ENCODE measurements around the gene EEF1G. TPM values are rescaled to one million over a fixed set of nuclear protein-coding genes. Genes with fewer than 3 reads are reported as not detected.

EEF1G gene
- total RNA-seq, 1 experiment from 2014 or later, result 2,008 TPM

- Histone ChIP-seq H3K79me2 (ENCODE audit: low read depth) (peaks cover 20% of the 10 kb centered on the region), H3F3A (ENCODE audit: insufficient read depth, low read depth) (peaks cover 51% of the 10 kb centered on the region), H3K4me3 (no peak overlapping the region), H3K27me3 (ENCODE audit: insufficient read depth, low read depth) (no peaks in the 10 kb centered on the region), H3K9me3 (ENCODE audit: insufficient read depth, low read depth) (no peaks in the 10 kb centered on the region), H3K36me3 (ENCODE audit: low read depth) (peaks cover 13% of the 10 kb centered on the region; the same call in 1 of the 2 replicates), H4K20me1 (ENCODE audit: insufficient read depth) (no peaks in the 10 kb centered on the region; the same call in 1 of the 2 replicates), H3K4me1 (replicated peaks; ENCODE audit: insufficient read depth) (peaks cover 23% of the 10 kb centered on the region), H3K4me2 (no peak overlapping the region), H3K9me2 (ENCODE audit: insufficient read depth) (no peaks in the 10 kb centered on the region), H2AFZ (no peak overlapping the region), H3K27ac (peak overlapping the region; percentile 19)
- ChIA-PET CTCF (no interaction called here), POLR2A (ENCODE audit: unreplicated experiment) (no interaction called here)
- intact Hi-C loops (cut with micrococcal nuclease; ENCODE audit: unreplicated experiment), result no loop called here
- TF ChIP-seq EZH2 (IDR thresholded peaks at IDR 0.05; ENCODE audit: low read depth), result no peak
- TF ChIP-seq CTCF (conservative IDR thresholded peaks at IDR 0.05), result no peak
- no TSS peak for BruUV-seq (replicated peaks)
- peak in 1 of 2 experiments; percentile 88 for DNase-seq
Measured at GRCh38 chr11:62579252-62579651, 5.6 kb upstream of the EEF1G start.

- H3K27ac ChIP-seq, result 0 out of 2 replicates have a peak overlapping the region, but pooled peaks have one; percentile 19
- ChIA-PET POLR2A (ENCODE audit: unreplicated experiment) (no interaction called here), CTCF (no interaction called here)
- no peak overlapping the region for H3K4me2 ChIP-seq
- H3K4me3 ChIP-seq, result no peak overlapping the region
- peaks cover 6% of the 10 kb centered on the region; the same call in 1 of the 2 replicates for H3K36me3 ChIP-seq (ENCODE audit: low read depth)
- H3K9me2 ChIP-seq (ENCODE audit: insufficient read depth), result no peaks in the 10 kb centered on the region
- peaks cover 23% of the 10 kb centered on the region for H3K4me1 ChIP-seq (replicated peaks; ENCODE audit: insufficient read depth)
- no peaks in the 10 kb centered on the region for H3K27me3 ChIP-seq (ENCODE audit: insufficient read depth, low read depth)
- no peak for TF ChIP-seq EZH2 (IDR thresholded peaks at IDR 0.05; ENCODE audit: low read depth)
- TF ChIP-seq CTCF (conservative IDR thresholded peaks at IDR 0.05), result no peak
- H2AFZ ChIP-seq, result no peak overlapping the region
- no peaks in the 10 kb centered on the region; the same call in 1 of the 2 replicates for H4K20me1 ChIP-seq (ENCODE audit: insufficient read depth)
- no TSS peak for BruUV-seq (replicated peaks)
- peaks cover 18% of the 10 kb centered on the region for H3K79me2 ChIP-seq (ENCODE audit: low read depth)
- H3K9me3 ChIP-seq (ENCODE audit: insufficient read depth, low read depth), result no peaks in the 10 kb centered on the region
- intact Hi-C loops (cut with micrococcal nuclease; ENCODE audit: unreplicated experiment), result no loop called here
- peaks cover 47% of the 10 kb centered on the region for H3F3A ChIP-seq (ENCODE audit: insufficient read depth, low read depth)
- DNase-seq, result no peak
Measured at GRCh38 chr11:62578541-62578940, 4.8 kb upstream of the EEF1G start.

- H2AFZ ChIP-seq, result no peak overlapping the region
- TF ChIP-seq CTCF (conservative IDR thresholded peaks at IDR 0.05) (no peak), EZH2 (IDR thresholded peaks at IDR 0.05; ENCODE audit: low read depth) (no peak)
- H3K79me2 ChIP-seq (ENCODE audit: low read depth), result peaks cover 32% of the 10 kb centered on the region
- H3F3A ChIP-seq (ENCODE audit: insufficient read depth, low read depth), result peaks cover 55% of the 10 kb centered on the region
- intact Hi-C loops (cut with micrococcal nuclease; ENCODE audit: unreplicated experiment), result no loop called here
- no peak for DNase-seq
- no peaks in the 10 kb centered on the region for H3K9me2 ChIP-seq (ENCODE audit: insufficient read depth)
- ChIA-PET CTCF (no interaction called here), POLR2A (ENCODE audit: unreplicated experiment) (interaction anchor here (0.6 kb wide), 2 partner anchors 17 to 102 kb away, joined by 3 to 8 read pairs; no protein-coding TSS in a partner anchor)
- H3K36me3 ChIP-seq (ENCODE audit: low read depth), result peaks cover 8% of the 10 kb centered on the region
- H4K20me1 ChIP-seq (ENCODE audit: insufficient read depth), result peaks cover 8% of the 10 kb centered on the region
- no peak overlapping the region for H3K27ac ChIP-seq
- no TSS peak for BruUV-seq (replicated peaks)
- no peak overlapping the region for H3K4me3 ChIP-seq
- no peaks in the 10 kb centered on the region for H3K9me3 ChIP-seq (ENCODE audit: insufficient read depth, low read depth)
- no peaks in the 10 kb centered on the region for H3K27me3 ChIP-seq (ENCODE audit: insufficient read depth, low read depth)
- peaks cover 29% of the 10 kb centered on the region for H3K4me1 ChIP-seq (replicated peaks; ENCODE audit: insufficient read depth)
- H3K4me2 ChIP-seq, result no peak overlapping the region
Measured at GRCh38 chr11:62577046-62577714, 3.5 kb upstream of the EEF1G start.
